WTC11 (cell line): ENCODE results near the gene CDK17.

Experiments used
- CREB1 ChIP-seq: sonication (generic); formaldehyde crosslinking; IDR thresholded peaks from 2 replicates; pipeline ENCODE4 v1.8.0; 2023; ENCODE audit warnings: mild to moderate bottlenecking, missing genetic modification reagents
- CTCF ChIP-seq: fragments of 200-600 bp; IDR thresholded peaks from 2 replicates; pipeline ENCODE4 v1.8.0; 2022; ENCODE audit warnings: antibody characterized with exemption
- ELF4 ChIP-seq: sonication (generic); formaldehyde crosslinking; IDR thresholded peaks from 2 replicates; pipeline ENCODE4 v1.8.1; 2022; ENCODE audit warnings: low read depth, mild to moderate bottlenecking, moderate library complexity, missing genetic modification reagents
- MAX ChIP-seq: sonication (generic); formaldehyde crosslinking; IDR thresholded peaks from 2 replicates; pipeline ENCODE4 v1.8.0; 2022; ENCODE audit warnings: mild to moderate bottlenecking, missing genetic modification reagents
- NFE2L1 ChIP-seq: sonication (generic); formaldehyde crosslinking; IDR thresholded peaks from 2 replicates; pipeline ENCODE4 v1.8.1; 2023; ENCODE audit warnings: missing genetic modification reagents
- RELA ChIP-seq: sonication (generic); formaldehyde crosslinking; IDR thresholded peaks from 2 replicates; pipeline ENCODE4 v1.8.1; 2022; ENCODE audit warnings: missing genetic modification reagents, mild to moderate bottlenecking, borderline replicate concordance
- USF2 ChIP-seq: sonication (generic); formaldehyde crosslinking; IDR thresholded peaks from 2 replicates; pipeline ENCODE4 v1.8.1; 2023; ENCODE audit warnings: mild to moderate bottlenecking, missing genetic modification reagents, moderate library complexity
- ZNF121 ChIP-seq: sonication (generic); formaldehyde crosslinking; IDR thresholded peaks from 2 replicates; pipeline ENCODE4 v1.8.0; 2023; ENCODE audit warnings: missing genetic modification reagents
- TF ChIP-seq, protein P1 (sequence below): sonication (generic); formaldehyde crosslinking; conservative IDR thresholded peaks from 2 replicates; pipeline ENCODE4 v1.8.1; 2023; ENCODE audit warnings: mild to moderate bottlenecking, low read depth, missing genetic modification reagents, moderate library complexity
- TF ChIP-seq, protein P2 (sequence below): sonication (generic); formaldehyde crosslinking; IDR thresholded peaks from 2 replicates; pipeline ENCODE4 v1.8.0; 2023; ENCODE audit warnings: missing genetic modification reagents
- TF ChIP-seq, protein P3 (sequence below): sonication (generic); formaldehyde crosslinking; IDR thresholded peaks from 2 replicates; pipeline ENCODE4 v1.8.1; 2023; ENCODE audit warnings: mild to moderate bottlenecking, moderate library complexity, missing genetic modification reagents

DNA sequence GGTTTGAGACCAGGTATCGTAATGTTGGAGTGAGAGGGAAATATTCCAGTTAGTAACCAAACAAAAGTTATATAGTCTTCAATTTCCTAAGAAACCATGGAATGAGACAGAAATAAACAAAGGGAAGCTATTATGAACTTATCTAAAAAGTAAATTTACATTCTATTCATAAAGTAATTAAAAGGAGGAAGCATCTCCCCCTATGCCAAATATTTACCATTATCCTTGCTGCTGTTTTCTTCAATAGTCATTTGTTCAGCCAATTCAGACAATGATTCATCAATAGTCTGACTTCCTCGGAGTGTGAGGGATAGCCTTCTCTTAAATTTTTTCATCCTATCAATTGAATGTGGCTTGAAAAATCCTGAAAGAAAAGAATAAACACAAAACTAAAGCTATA, 65.7 kb downstream of the CDK17 start:
- no peak for TF ChIP-seq MAX (CRISPR knock-in tag)
- TF ChIP-seq, protein P1, sequence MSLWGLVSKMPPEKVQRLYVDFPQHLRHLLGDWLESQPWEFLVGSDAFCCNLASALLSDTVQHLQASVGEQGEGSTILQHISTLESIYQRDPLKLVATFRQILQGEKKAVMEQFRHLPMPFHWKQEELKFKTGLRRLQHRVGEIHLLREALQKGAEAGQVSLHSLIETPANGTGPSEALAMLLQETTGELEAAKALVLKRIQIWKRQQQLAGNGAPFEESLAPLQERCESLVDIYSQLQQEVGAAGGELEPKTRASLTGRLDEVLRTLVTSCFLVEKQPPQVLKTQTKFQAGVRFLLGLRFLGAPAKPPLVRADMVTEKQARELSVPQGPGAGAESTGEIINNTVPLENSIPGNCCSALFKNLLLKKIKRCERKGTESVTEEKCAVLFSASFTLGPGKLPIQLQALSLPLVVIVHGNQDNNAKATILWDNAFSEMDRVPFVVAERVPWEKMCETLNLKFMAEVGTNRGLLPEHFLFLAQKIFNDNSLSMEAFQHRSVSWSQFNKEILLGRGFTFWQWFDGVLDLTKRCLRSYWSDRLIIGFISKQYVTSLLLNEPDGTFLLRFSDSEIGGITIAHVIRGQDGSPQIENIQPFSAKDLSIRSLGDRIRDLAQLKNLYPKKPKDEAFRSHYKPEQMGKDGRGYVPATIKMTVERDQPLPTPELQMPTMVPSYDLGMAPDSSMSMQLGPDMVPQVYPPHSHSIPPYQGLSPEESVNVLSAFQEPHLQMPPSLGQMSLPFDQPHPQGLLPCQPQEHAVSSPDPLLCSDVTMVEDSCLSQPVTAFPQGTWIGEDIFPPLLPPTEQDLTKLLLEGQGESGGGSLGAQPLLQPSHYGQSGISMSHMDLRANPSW (CRISPR knock-in tag) = no peak
- no peak for TF ChIP-seq RELA (CRISPR knock-in tag)
- TF ChIP-seq CTCF = no peak
- no peak for TF ChIP-seq ELF4
- TF ChIP-seq CREB1 = no peak
- TF ChIP-seq, protein P2, sequence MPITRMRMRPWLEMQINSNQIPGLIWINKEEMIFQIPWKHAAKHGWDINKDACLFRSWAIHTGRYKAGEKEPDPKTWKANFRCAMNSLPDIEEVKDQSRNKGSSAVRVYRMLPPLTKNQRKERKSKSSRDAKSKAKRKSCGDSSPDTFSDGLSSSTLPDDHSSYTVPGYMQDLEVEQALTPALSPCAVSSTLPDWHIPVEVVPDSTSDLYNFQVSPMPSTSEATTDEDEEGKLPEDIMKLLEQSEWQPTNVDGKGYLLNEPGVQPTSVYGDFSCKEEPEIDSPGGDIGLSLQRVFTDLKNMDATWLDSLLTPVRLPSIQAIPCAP = no peak
- TF ChIP-seq USF2 (CRISPR knock-in tag) = no peak
- no peak for TF ChIP-seq NFE2L1 (CRISPR knock-in tag)
- TF ChIP-seq ZNF121 (CRISPR knock-in tag) = no peak
- TF ChIP-seq, protein P3, sequence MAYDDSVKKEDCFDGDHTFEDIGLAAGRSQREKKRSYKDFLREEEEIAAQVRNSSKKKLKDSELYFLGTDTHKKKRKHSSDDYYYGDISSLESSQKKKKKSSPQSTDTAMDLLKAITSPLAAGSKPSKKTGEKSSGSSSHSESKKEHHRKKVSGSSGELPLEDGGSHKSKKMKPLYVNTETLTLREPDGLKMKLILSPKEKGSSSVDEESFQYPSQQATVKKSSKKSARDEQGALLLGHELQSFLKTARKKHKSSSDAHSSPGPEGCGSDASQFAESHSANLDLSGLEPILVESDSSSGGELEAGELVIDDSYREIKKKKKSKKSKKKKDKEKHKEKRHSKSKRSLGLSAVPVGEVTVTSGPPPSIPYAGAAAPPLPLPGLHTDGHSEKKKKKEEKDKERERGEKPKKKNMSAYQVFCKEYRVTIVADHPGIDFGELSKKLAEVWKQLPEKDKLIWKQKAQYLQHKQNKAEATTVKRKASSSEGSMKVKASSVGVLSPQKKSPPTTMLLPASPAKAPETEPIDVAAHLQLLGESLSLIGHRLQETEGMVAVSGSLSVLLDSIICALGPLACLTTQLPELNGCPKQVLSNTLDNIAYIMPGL (CRISPR knock-in tag) = no peak
